HepG2 (cell line): ENCODE results near the gene CTSZ. TPM values are rescaled to one million over a fixed set of nuclear protein-coding genes. Genes with fewer than 3 reads are reported as not detected.
A peak's percentile ranks its signal among the peaks of the same experiment; 100 is the strongest.

Source experiments
- ATAC-seq: fragments of 200-7000 bp; cut with Tn5 transposase; 3 replicates; pipeline ENCODE4 v1.9.1; 2020; ENCODE audit warnings: mild to moderate bottlenecking, moderate library complexity
- BruUV-seq: library from RNA; stranded (reverse); fragments of 400-500 nt; replicated peaks from 2 replicates; lab custom pipeline; 2021; lab: Mats Ljungman, UMichigan
- CTCF ChIA-PET: fragments of 300-600 bp; formaldehyde crosslinking; extraction: SDS; loops from one replicate; lab custom pipeline; 2021; ENCODE audit warnings: low total read pairs, inconsistent platforms, low intra/inter-chr PET ratio; lab: Yijun Ruan, JAX
- POLR2A ChIA-PET: fragments of 350-600 bp; sonication (Branson Sonifier 250); formaldehyde crosslinking; loops from one replicate; lab custom pipeline; 2020; ENCODE audit warnings: antibody characterized with exemption, inconsistent platforms; lab: Yijun Ruan, JAX
- DNase-seq: peaks from one replicate; pipeline ENCODE4 v3.0.0-alpha.2; 2015; ENCODE audit warnings: low spot score
- FAIRE-seq: peaks from 3 replicates; lab custom pipeline; 2011; peaks lifted over from hg19 to GRCh38; lab: Jason Lieb, UNC
- H2AFZ ChIP-seq: one replicate; pipeline ENCODE4 v1.6.1; 2011; ENCODE audit warnings: low read length, inconsistent platforms
- H3K27ac ChIP-seq: fragments of 300-600 bp; 3 replicates; pipeline ENCODE4 v1.8.0; 2011; ENCODE audit warnings: mixed run types, mild to moderate bottlenecking, mixed read lengths, low read length, inconsistent platforms; ENCODE audit not compliant: insufficient read depth; ENCODE audit errors: extremely low read length
- H3K27me3 ChIP-seq, 2 experiments: fragments of 200-600 bp in 1 of 2; 2 replicates in 1 of 2; 3 replicates in 1 of 2; pipeline versions ENCODE4 v1.6.0 to v1.8.0; 2011; ENCODE audit warnings: low read length in 2 of 2, mild to moderate bottlenecking in 2 of 2, moderate library complexity in 2 of 2, inconsistent platforms in 1 of 2; ENCODE audit not compliant: insufficient read depth in 2 of 2, control insufficient read depth in 1 of 2
- H3K36me3 ChIP-seq, 2 experiments: fragments of 200-600 bp in 1 of 2; replicated peaks in 1 of 2; 2 replicates in 1 of 2; 3 replicates in 1 of 2; pipeline versions ENCODE4 v1.5.1 to v1.8.0; 2011; ENCODE audit warnings: low read length in 2 of 2, inconsistent platforms in 1 of 2; ENCODE audit not compliant: insufficient read depth in 2 of 2, control insufficient read depth in 1 of 2
- H3K4me1 ChIP-seq: 2 replicates; pipeline ENCODE4 v1.5.1; 2012; ENCODE audit warnings: low read length, inconsistent platforms; ENCODE audit not compliant: insufficient read depth
- H3K4me2 ChIP-seq: 2 replicates; pipeline ENCODE4 v1.6.0; 2011; ENCODE audit warnings: low read depth, low read length, inconsistent platforms
- H3K4me3 ChIP-seq, 3 experiments: fragments of 200-600 bp in 1 of 3; sonication (generic), shearing (Covaris generic) in 1 of 3; replicated peaks in 1 of 3; 2 replicates each; pipeline ENCODE4 v1.5.1; 2011 to 2016; ENCODE audit warnings: low read length in 3 of 3, inconsistent platforms in 2 of 3, low read depth in 2 of 3, mild to moderate bottlenecking in 2 of 3, control low read depth in 1 of 3, mixed read lengths in 1 of 3; ENCODE audit not compliant: insufficient read depth in 1 of 3
- H3K79me2 ChIP-seq: one replicate; pipeline ENCODE4 v1.6.1; 2011; ENCODE audit warnings: low read length, inconsistent platforms; ENCODE audit not compliant: insufficient read depth
- H3K9ac ChIP-seq: 2 replicates; pipeline ENCODE4 v1.6.0; 2011; ENCODE audit warnings: mild to moderate bottlenecking, low read depth, low read length, inconsistent platforms; ENCODE audit not compliant: insufficient read depth
- H3K9me3 ChIP-seq: 2 replicates; pipeline ENCODE4 v1.5.1; 2012; ENCODE audit warnings: mild to moderate bottlenecking, low read length
- H4K20me1 ChIP-seq: 2 replicates; pipeline ENCODE4 v1.6.0; 2011; ENCODE audit warnings: inconsistent platforms, mild to moderate bottlenecking, low read length, moderate library complexity; ENCODE audit not compliant: insufficient read depth
- ATF7 ChIP-seq, 2 experiments: fragments of 450-650 bp in 1 of 2; sonication (generic) in 1 of 2; formaldehyde crosslinking in 1 of 2; IDR thresholded peaks; 2 replicates each; pipeline versions ENCODE4 v1.4.0 to v1.6.1; 2016 to 2020; ENCODE audit warnings: antibody characterized with exemption in 1 of 2, mild to moderate bottlenecking in 1 of 2, missing genetic modification reagents in 1 of 2
- PCBP1 ChIP-seq: fragments of 200-400 bp; formaldehyde crosslinking; IDR thresholded peaks from 2 replicates; pipeline ENCODE4 v1.6.1; 2017; ENCODE audit warnings: mild to moderate bottlenecking, low read depth, low read length, borderline replicate concordance
- WIZ ChIP-seq: sonication (generic); formaldehyde crosslinking; IDR thresholded peaks from 2 replicates; pipeline ENCODE4 v1.5.1; 2020; ENCODE audit warnings: mild to moderate bottlenecking, missing genetic modification reagents
- ZFAT ChIP-seq: sonication (generic); formaldehyde crosslinking; conservative IDR thresholded peaks from 2 replicates; pipeline ENCODE4 v1.8.1; 2023; ENCODE audit warnings: missing genetic modification reagents, inconsistent platforms
- ZNF354B ChIP-seq: sonication (generic); formaldehyde crosslinking; IDR thresholded peaks from 2 replicates; pipeline ENCODE4 v1.8.0; 2022; ENCODE audit warnings: mild to moderate bottlenecking, missing genetic modification reagents
- WGBS: methylation state at CpG from one replicate; pipeline ENCODE4 v1.1.6; 2017; ENCODE audit warnings: low lambda C conversion rate; 5-methylcytosine and 5-hydroxymethylcytosine counted together
- in situ Hi-C: cut with HindIII; loops from 2 replicates; pipeline ENCODE4 v1.10.0; 2017; ENCODE audit warnings: low pct_unique_long_range_greater_than_20kb; ENCODE audit not compliant: extremely low pct_ligation_motif_present
- intact Hi-C: fragments of 100-400 bp; cut with micrococcal nuclease; formaldehyde crosslinking; loops from one replicate; pipeline ENCODE4 v1.10.0; 2022; ENCODE audit not compliant: unreplicated experiment
- polyA plus RNA-seq, 8 experiments: library from polyadenylated mRNA; depleted of rRNA in 3 of 8; stranded (reverse) in 7 of 8; unstranded in 1 of 8; fragments of >200 nt; fragmentation: Illumina TruSeq in 4 of 8; extraction: Trizol in 4 of 8; gene quantifications; 2 replicates each; pipeline versions ENCODE4 v1.2.1 to v1.2.3, GENCODE V29; 2011 to 2016; ENCODE audit warnings: low read depth in 4 of 8, missing spikeins in 1 of 8, mixed read lengths in 1 of 8; ENCODE audit not compliant: insufficient read depth in 1 of 8
- total RNA-seq, 5 experiments: library from RNA; depleted of rRNA; stranded (reverse); fragments of >200 nt; fragmentation: Illumina TruSeq; extraction: Trizol; gene quantifications; 2 replicates each; pipeline ENCODE4 v1.2.3, GENCODE V29; 2016; ENCODE audit warnings: low read depth in 1 of 5
- TF ChIP-seq, protein P1 (sequence below): sonication (generic); formaldehyde crosslinking; IDR thresholded peaks from 2 replicates; pipeline ENCODE4 v1.5.1; 2020; ENCODE audit warnings: mild to moderate bottlenecking, missing genetic modification reagents, moderate library complexity

CTSZ gene
- total and polyA plus RNA-seq, 2 of the 13 experiments (the other 11 are each of a cell fraction or from before 2014, with no cell fraction given): 0.33 TPM; not detected in 1

GRCh38 chr20:59050437-59050836 lies 43.4 kb upstream of the CTSZ start:
- intact Hi-C loops: no loop called here
- in situ Hi-C loops: no loop called here
- ATAC-seq (no peak), FAIRE-seq (no peak), DNase-seq (no peak)
- peaks cover 18% of the 10 kb centered on the region for H3K4me1 ChIP-seq
- no peak overlapping the region for H3K27ac ChIP-seq
- no peak overlapping the region for H3K4me3 ChIP-seq
- no peaks in the 10 kb centered on the region for H3K36me3 ChIP-seq
- CTCF ChIA-PET: no interaction called here
- TF ChIP-seq ATF7 (IDR thresholded peaks at IDR 0.05) (peak; percentile 71), ATF7 (CRISPR knock-in tag; IDR thresholded peaks at IDR 0.05) (no peak), ZNF354B (CRISPR knock-in tag) (no peak)
- no peak overlapping the region for H3K4me2 ChIP-seq
- H3K9me3 ChIP-seq: no peaks in the 10 kb centered on the region
- H3K79me2 ChIP-seq: no peaks in the 10 kb centered on the region
- no peaks in the 10 kb centered on the region for H4K20me1 ChIP-seq
- no peak overlapping the region for H3K9ac ChIP-seq
- no peak overlapping the region for H2AFZ ChIP-seq
- BruUV-seq: no TSS peak
- POLR2A ChIA-PET: interaction anchor here (1.1 kb wide), 1 partner anchor 49 kb away, joined by 4 read pairs; no protein-coding TSS in a partner anchor
- WGBS: 0% methylated on average over 1 of the region's 1 CpG
- H3K27me3 ChIP-seq: peaks cover 2 to 9% of the 10 kb centered on the region in 2 experiments; a peak in 2 of 5 replicates

DNA sequence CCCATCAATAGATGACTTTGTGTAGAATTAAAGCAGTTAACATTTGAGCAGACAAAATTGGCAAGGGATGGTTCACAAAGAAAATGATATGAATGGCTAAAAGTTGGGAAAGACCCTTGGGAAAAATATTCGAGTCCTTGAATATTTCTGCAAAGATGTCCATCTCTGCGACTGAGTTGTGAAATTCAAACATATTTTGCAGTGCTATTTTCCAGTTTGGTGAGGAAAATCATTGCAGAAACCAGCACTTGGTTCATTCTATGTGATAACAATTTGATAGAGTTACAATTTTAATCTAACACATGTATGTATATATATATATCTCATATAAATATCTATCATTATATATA lies 41.6 kb upstream of the CTSZ start:
- TF ChIP-seq ZFAT (CRISPR knock-in tag) (no peak), PCBP1 (no peak), WIZ (no peak)
- TF ChIP-seq, protein P1, sequence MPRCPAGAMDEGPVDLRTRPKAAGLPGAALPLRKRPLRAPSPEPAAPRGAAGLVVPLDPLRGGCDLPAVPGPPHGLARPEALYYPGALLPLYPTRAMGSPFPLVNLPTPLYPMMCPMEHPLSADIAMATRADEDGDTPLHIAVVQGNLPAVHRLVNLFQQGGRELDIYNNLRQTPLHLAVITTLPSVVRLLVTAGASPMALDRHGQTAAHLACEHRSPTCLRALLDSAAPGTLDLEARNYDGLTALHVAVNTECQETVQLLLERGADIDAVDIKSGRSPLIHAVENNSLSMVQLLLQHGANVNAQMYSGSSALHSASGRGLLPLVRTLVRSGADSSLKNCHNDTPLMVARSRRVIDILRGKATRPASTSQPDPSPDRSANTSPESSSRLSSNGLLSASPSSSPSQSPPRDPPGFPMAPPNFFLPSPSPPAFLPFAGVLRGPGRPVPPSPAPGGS (CRISPR knock-in tag): no peak
- Histone ChIP-seq H2AFZ (no peak overlapping the region), H3K79me2 (no peaks in the 10 kb centered on the region), H3K9ac (no peak overlapping the region), H3K4me2 (no peak overlapping the region), H3K27ac (no peak overlapping the region), H3K27me3 (peaks cover 2 to 3% of the 10 kb centered on the region in 2 experiments; a peak in 2 of 5 replicates), H3K4me3 (no peak overlapping the region), H3K4me1 (peaks cover 18% of the 10 kb centered on the region), H3K36me3 (no peaks in the 10 kb centered on the region), H4K20me1 (no peaks in the 10 kb centered on the region), H3K9me3 (no peaks in the 10 kb centered on the region)
- no TSS peak for BruUV-seq
- DNase-seq (no peak), ATAC-seq (no peak), FAIRE-seq (no peak)
- 23% methylated on average over 2 of the region's 2 CpGs for WGBS
- intact Hi-C loops: no loop called here
- in situ Hi-C loops: no loop called here
- CTCF ChIA-PET: no interaction called here
- POLR2A ChIA-PET: interaction anchor here (1.3 kb wide), 1 partner anchor 16 kb away, joined by 8 read pairs; the partner anchor contains the start of gene ATP5F1E
